Measurements from ENCODE around the gene PFKFB3. TPM values are rescaled to one million over a fixed set of nuclear protein-coding genes. Genes with fewer than 3 reads are reported as not detected.
"Not testable (repeated sequence)": the region's sequence is repeated elsewhere in the genome, so short reads cannot be mapped to it uniquely, and the experiment has no call there.

Gene PFKFB3
- total RNA-seq, 1 donor from 2014 or later, result 28.8 TPM

GRCh38 chr10:6292741-6293151, 90.0 kb downstream of the PFKFB3 start:
- H3K27me3 Mint-ChIP-seq (ENCODE audit: insufficient read depth, low read depth), result peaks cover 2% of the 10 kb centered on the region

GRCh38 chr10:6296425-6296824, 93.7 kb downstream of the PFKFB3 start:
- H4K20me1 ChIP-seq (ENCODE audit: low read depth); H3K27ac ChIP-seq; H3K36me3 ChIP-seq; H3K9ac ChIP-seq; DNase-seq (ENCODE audit: low spot score); H3K4me3 Mint-ChIP-seq; H3K27me3 Mint-ChIP-seq (ENCODE audit: insufficient read depth, low read depth); H3K4me2 ChIP-seq; H3K27me3 ChIP-seq; H3K4me1 ChIP-seq; H3K36me3 Mint-ChIP-seq; H3F3A ChIP-seq (ENCODE audit: low read depth); H2AFZ ChIP-seq (replicated peaks); H3K9me3 Mint-ChIP-seq; H3K4me3 ChIP-seq; H3K27ac Mint-ChIP-seq; H3K9me3 ChIP-seq (ENCODE audit: low read depth); H3K79me2 ChIP-seq (ENCODE audit: low read depth): not testable (repeated sequence)
- H3K4me1 Mint-ChIP-seq, result peaks cover 28% of the 10 kb centered on the region

More at GRCh38 chr10:6292741-6293151, 90.0 kb downstream of the PFKFB3 start:
- no peaks in the 10 kb centered on the region for H3K9me3 ChIP-seq (ENCODE audit: low read depth)
- H2AFZ ChIP-seq (replicated peaks), result no peak overlapping the region
- H3K9ac ChIP-seq, result no peak overlapping the region
- no peak overlapping the region for H3K27ac Mint-ChIP-seq
- H3K4me3 Mint-ChIP-seq, result no peak overlapping the region
- H4K20me1 ChIP-seq (ENCODE audit: low read depth), result no peaks in the 10 kb centered on the region
- no peaks in the 10 kb centered on the region for H3K36me3 ChIP-seq
- peaks cover 4% of the 10 kb centered on the region for H3K36me3 Mint-ChIP-seq
- H3K4me1 ChIP-seq, result no peaks in the 10 kb centered on the region
- no peaks in the 10 kb centered on the region for H3K27me3 ChIP-seq
- H3K4me3 ChIP-seq, result no peak overlapping the region
- peaks cover 6% of the 10 kb centered on the region for H3K9me3 Mint-ChIP-seq
- no peaks in the 10 kb centered on the region for H3K79me2 ChIP-seq (ENCODE audit: low read depth)
- H3K4me1 Mint-ChIP-seq, result peaks cover 13% of the 10 kb centered on the region
- no peak overlapping the region for H3K4me2 ChIP-seq
- no peak for TF ChIP-seq EZH2 (IDR thresholded peaks at IDR 0.05)
- no peak for TF ChIP-seq EZH2phosphoT487 (IDR thresholded peaks at IDR 0.05)
- TF ChIP-seq CTCF (IDR thresholded peaks at IDR 0.05), result no peak
- no peak overlapping the region for H3K27ac ChIP-seq
- no peaks in the 10 kb centered on the region for H3F3A ChIP-seq (ENCODE audit: low read depth)
- no peak for DNase-seq (ENCODE audit: low spot score)

GRCh38 chr10:6296828-6297251, 94.1 kb downstream of the PFKFB3 start:
- H2AFZ ChIP-seq (replicated peaks), result no peak overlapping the region
- peaks cover 4% of the 10 kb centered on the region for H3K36me3 Mint-ChIP-seq

GRCh38 chr10:6297522-6297921, 94.8 kb downstream of the PFKFB3 start:
- Histone ChIP-seq H2AFZ (replicated peaks) (no peak overlapping the region), H3K9me3 (ENCODE audit: low read depth) (no peaks in the 10 kb centered on the region), H3K4me2 (no peak overlapping the region), H3K79me2 (ENCODE audit: low read depth) (no peaks in the 10 kb centered on the region), H3K4me1 (no peaks in the 10 kb centered on the region), H3K27me3 (no peaks in the 10 kb centered on the region), H3K9ac (no peak overlapping the region), H4K20me1 (ENCODE audit: low read depth) (no peaks in the 10 kb centered on the region), H3F3A (ENCODE audit: low read depth) (no peaks in the 10 kb centered on the region), H3K27ac (no peak overlapping the region), H3K4me3 (no peak overlapping the region), H3K36me3 (no peaks in the 10 kb centered on the region)
- DNase-seq (ENCODE audit: low spot score), result no peak
- peaks cover 4% of the 10 kb centered on the region for H3K36me3 Mint-ChIP-seq
- peaks cover 23% of the 10 kb centered on the region for H3K4me1 Mint-ChIP-seq
- peaks cover 6% of the 10 kb centered on the region for H3K9me3 Mint-ChIP-seq
- no peak overlapping the region for H3K27ac Mint-ChIP-seq
- no peak overlapping the region for H3K4me3 Mint-ChIP-seq
- TF ChIP-seq CTCF (IDR thresholded peaks at IDR 0.05) (no peak), EZH2 (IDR thresholded peaks at IDR 0.05) (no peak), EZH2phosphoT487 (IDR thresholded peaks at IDR 0.05) (no peak)
- peaks cover 2% of the 10 kb centered on the region for H3K27me3 Mint-ChIP-seq (ENCODE audit: insufficient read depth, low read depth)

More at GRCh38 chr10:6296828-6297251, 94.1 kb downstream of the PFKFB3 start:
- no peak for TF ChIP-seq CTCF (IDR thresholded peaks at IDR 0.05)
- no peaks in the 10 kb centered on the region for H4K20me1 ChIP-seq (ENCODE audit: low read depth)
- no peak overlapping the region for H3K4me2 ChIP-seq
- DNase-seq (ENCODE audit: low spot score), result no peak
- no peak overlapping the region for H3K4me3 ChIP-seq
- Mint-ChIP-seq H3K4me3 (no peak overlapping the region), H3K9me3 (peaks cover 6% of the 10 kb centered on the region), H3K4me1 (peaks cover 25% of the 10 kb centered on the region), H3K27ac (no peak overlapping the region), H3K27me3 (ENCODE audit: insufficient read depth, low read depth) (peaks cover 2% of the 10 kb centered on the region)
- H3K79me2 ChIP-seq (ENCODE audit: low read depth), result no peaks in the 10 kb centered on the region
- no peak overlapping the region for H3K9ac ChIP-seq
- no peaks in the 10 kb centered on the region for H3K9me3 ChIP-seq (ENCODE audit: low read depth)
- H3K36me3 ChIP-seq, result no peaks in the 10 kb centered on the region
- no peaks in the 10 kb centered on the region for H3K4me1 ChIP-seq
- H3K27me3 ChIP-seq, result no peaks in the 10 kb centered on the region
- H3K27ac ChIP-seq, result no peak overlapping the region
- no peaks in the 10 kb centered on the region for H3F3A ChIP-seq (ENCODE audit: low read depth)

Data from neural progenitor cell (in vitro differentiated cells).